Middle frontal gyrus (tissue), 1 donor: ENCODE results near the gene TAS1R2.
"Not testable (repeated sequence)": the region's sequence is repeated elsewhere in the genome, so short reads cannot be mapped to it uniquely, and the experiment has no call there.

ENCODE experiments used
- DNase-seq: peaks from one replicate; pipeline ENCODE4 v3.0.0-alpha.2; 2015; ENCODE audit warnings: low spot score; ENCODE audit errors: extremely low spot score

The TAS1R2 gene

GRCh38 chr1:18884419-18884717 lies 24.9 kb upstream of the TAS1R2 start:
- no peak for DNase-seq

- DNase-seq = peak; percentile 42
Measured at GRCh38 chr1:18883636-18884418, 24.4 kb upstream of the TAS1R2 start.

GRCh38 chr1:18883079-18883478 lies 23.6 kb upstream of the TAS1R2 start:
- no peak for DNase-seq

- DNase-seq = no peak
Measured at GRCh38 chr1:18882486-18882885, 23.0 kb upstream of the TAS1R2 start.

GRCh38 chr1:18881642-18882431 lies 22.4 kb upstream of the TAS1R2 start:
- no peak for DNase-seq

- DNase-seq = no peak
Measured at GRCh38 chr1:18881164-18881563, 21.7 kb upstream of the TAS1R2 start.

- no peak for DNase-seq
Measured at GRCh38 chr1:18880585-18880984, 21.1 kb upstream of the TAS1R2 start.

- DNase-seq = no peak
Measured at GRCh38 chr1:18879791-18880309, 20.4 kb upstream of the TAS1R2 start.

GRCh38 chr1:18879215-18879790 lies 19.8 kb upstream of the TAS1R2 start:
- DNase-seq = no peak

- DNase-seq = no peak
Measured at GRCh38 chr1:18878538-18879214, 19.2 kb upstream of the TAS1R2 start.

GRCh38 chr1:18877282-18877681 lies 17.8 kb upstream of the TAS1R2 start:
- DNase-seq = no peak

- DNase-seq = no peak
Measured at GRCh38 chr1:18876210-18876609, 16.8 kb upstream of the TAS1R2 start.

- no peak for DNase-seq
Measured at GRCh38 chr1:18875796-18876128, 16.3 kb upstream of the TAS1R2 start.

- peak; percentile 53 for DNase-seq
Measured at GRCh38 chr1:18875107-18875795, 15.8 kb upstream of the TAS1R2 start.

GRCh38 chr1:18874600-18874999 lies 15.1 kb upstream of the TAS1R2 start:
- no peak for DNase-seq

GRCh38 chr1:18874036-18874435 lies 14.6 kb upstream of the TAS1R2 start:
- no peak for DNase-seq

- no peak for DNase-seq
Measured at GRCh38 chr1:18872071-18872611, 12.7 kb upstream of the TAS1R2 start.

- DNase-seq = no peak
Measured at GRCh38 chr1:18871401-18872070, 12.1 kb upstream of the TAS1R2 start.

GRCh38 chr1:18870957-18871356 lies 11.5 kb upstream of the TAS1R2 start:
- no peak for DNase-seq

- not testable (repeated sequence) for DNase-seq
Measured at GRCh38 chr1:18870595-18870865, 11.1 kb upstream of the TAS1R2 start.
